H1 (cell line): Measurements from ENCODE around the gene NDNF. TPM values are rescaled to one million over a fixed set of nuclear protein-coding genes. Genes with fewer than 3 reads are reported as not detected.

Experiments used
- CTCF ChIA-PET: fragments of 300-600 bp; sonication (Branson Sonifier 250); formaldehyde crosslinking; loops from one replicate; lab custom pipeline; 2021; ENCODE audit not compliant: partially characterized antibody; lab: Charles Lee
- POLR2A ChIA-PET: fragments of 300-600 bp; sonication (Branson Sonifier 250); formaldehyde crosslinking; loops from one replicate; lab custom pipeline; 2021; ENCODE audit warnings: inconsistent platforms; ENCODE audit not compliant: partially characterized antibody; lab: Charles Lee
- DNase-seq, 2 experiments: peaks; one replicate each; pipeline versions ENCODE4 v3.0.0 to v3.0.0-alpha.2; 2010 to 2022; ENCODE audit warnings: low spot score in 2 of 2, low read depth in 1 of 2, mixed read lengths in 1 of 2
- FAIRE-seq: peaks from 2 replicates; lab custom pipeline; 2011; peaks lifted over from hg19 to GRCh38; lab: Jason Lieb, UNC
- H2AFZ ChIP-seq: 2 replicates; pipeline ENCODE4 v1.8.1; 2012; ENCODE audit warnings: low read length, inconsistent platforms
- H2AK5ac ChIP-seq: 2 replicates; pipeline ENCODE4 v1.6.1; 2013; ENCODE audit warnings: low read depth, low read length
- H2BK120ac ChIP-seq: replicated peaks from 2 replicates; pipeline ENCODE3; 2013; ENCODE audit warnings: low read depth, low read length, inconsistent platforms
- H2BK12ac ChIP-seq: 2 replicates; pipeline ENCODE4 v1.6.1; 2013; ENCODE audit warnings: low read depth, low read length
- H2BK15ac ChIP-seq: 2 replicates; pipeline ENCODE4 v1.6.1; 2013; ENCODE audit warnings: low read length
- H2BK20ac ChIP-seq: 2 replicates; pipeline ENCODE4 v1.6.1; 2013; ENCODE audit warnings: low read length
- H2BK5ac ChIP-seq: 2 replicates; pipeline ENCODE4 v1.6.1; 2013; ENCODE audit warnings: low read depth, low read length
- H3K14ac ChIP-seq: 2 replicates; pipeline ENCODE4 v1.6.1; 2013; ENCODE audit warnings: inconsistent platforms; ENCODE audit not compliant: insufficient read length
- H3K18ac ChIP-seq: 2 replicates; pipeline ENCODE4 v1.6.1; 2013; ENCODE audit warnings: low read length; ENCODE audit errors: extremely low read depth
- H3K23ac ChIP-seq: 2 replicates; pipeline ENCODE4 v1.6.1; 2013; ENCODE audit warnings: inconsistent platforms; ENCODE audit not compliant: insufficient read length
- H3K23me2 ChIP-seq: 2 replicates; pipeline ENCODE4 v1.6.1; 2013; ENCODE audit warnings: low read depth, low read length
- H3K27ac ChIP-seq: 2 replicates; pipeline ENCODE4 v1.6.1; 2011; ENCODE audit warnings: low read depth, low read length, inconsistent platforms
- H3K27me3 ChIP-seq, 4 experiments: replicated peaks in 1 of 4; 1 replicate in 1 of 4; 2 replicates in 3 of 4; pipeline versions ENCODE4 v1.6.1 to v1.8.1; 2011 to 2013; ENCODE audit warnings: low read length in 3 of 4, mild to moderate bottlenecking in 3 of 4, inconsistent platforms in 2 of 4, mixed read lengths in 2 of 4, moderate library complexity in 1 of 4; ENCODE audit not compliant: control insufficient read depth in 3 of 4, insufficient read depth in 3 of 4; ENCODE audit errors: extremely low read depth in 1 of 4
- H3K36me3 ChIP-seq, 4 experiments: 2 replicates each; pipeline versions ENCODE4 v1.6.1 to v1.8.1; 2011 to 2013; ENCODE audit warnings: mild to moderate bottlenecking in 4 of 4, low read length in 3 of 4, moderate library complexity in 2 of 4, control low read depth in 1 of 4, inconsistent platforms in 1 of 4; ENCODE audit not compliant: insufficient read depth in 4 of 4, control insufficient read depth in 2 of 4
- H3K4ac ChIP-seq: replicated peaks from 2 replicates; pipeline ENCODE3; 2013; ENCODE audit warnings: low read length, low read depth, mixed read lengths, inconsistent platforms; ENCODE audit not compliant: insufficient read length
- H3K4me1 ChIP-seq, 4 experiments: replicated peaks in 1 of 4; 1 replicate in 1 of 4; 2 replicates in 3 of 4; pipeline versions ENCODE4 v1.6.1 to v1.8.1; 2011 to 2013; ENCODE audit warnings: low read length in 3 of 4, inconsistent platforms in 2 of 4, mixed read lengths in 1 of 4; ENCODE audit not compliant: insufficient read depth in 4 of 4, control insufficient read depth in 3 of 4
- H3K4me2 ChIP-seq, 2 experiments: 2 replicates each; pipeline versions ENCODE4 v1.6.1 to v1.8.1; 2011 to 2013; ENCODE audit warnings: low read depth in 2 of 2, low read length in 2 of 2, control low read depth in 1 of 2, inconsistent platforms in 1 of 2, mild to moderate bottlenecking in 1 of 2; ENCODE audit not compliant: insufficient read depth in 1 of 2
- H3K4me3 ChIP-seq, 4 experiments: fragments of 200-600, 300-600 bp in 1 of 4; sonication (generic), shearing (Covaris generic), sonication (Bioruptor Twin) in 1 of 4; 2 replicates each; pipeline versions ENCODE4 v1.5.1 to v1.8.1; 2011 to 2016; ENCODE audit warnings: low read length in 4 of 4, low read depth in 3 of 4, control low read depth in 2 of 4, inconsistent platforms in 2 of 4, mild to moderate bottlenecking in 2 of 4, mixed read lengths in 1 of 4, moderate library complexity in 1 of 4; ENCODE audit not compliant: insufficient read depth in 2 of 4; ENCODE audit errors: extremely low read depth in 1 of 4
- H3K56ac ChIP-seq: replicated peaks from 2 replicates; pipeline ENCODE3; 2013; ENCODE audit warnings: low read depth, mild to moderate bottlenecking, mixed read lengths, low read length, inconsistent platforms; ENCODE audit not compliant: insufficient read length
- H3K79me1 ChIP-seq: 2 replicates; pipeline ENCODE4 v1.6.1; 2013; ENCODE audit warnings: low read depth, low read length, control low read depth
- H3K79me2 ChIP-seq, 2 experiments: 2 replicates each; pipeline versions ENCODE4 v1.6.1 to v1.8.1; 2012 to 2013; ENCODE audit warnings: low read length in 2 of 2, mild to moderate bottlenecking in 2 of 2, inconsistent platforms in 1 of 2; ENCODE audit not compliant: insufficient read depth in 2 of 2, control insufficient read depth in 1 of 2
- H3K9ac ChIP-seq, 4 experiments: replicated peaks in 1 of 4; 1 replicate in 1 of 4; 2 replicates in 3 of 4; pipeline versions ENCODE4 v1.6.1 to v1.8.1; 2011 to 2013; ENCODE audit warnings: low read depth in 3 of 4, low read length in 3 of 4, control low read depth in 2 of 4, mild to moderate bottlenecking in 2 of 4, moderate library complexity in 2 of 4, inconsistent platforms in 1 of 4; ENCODE audit errors: extremely low read depth in 1 of 4
- H3K9me3 ChIP-seq, 2 experiments: 2 replicates each; pipeline versions ENCODE4 v1.6.1 to v1.8.1; 2012 to 2013; ENCODE audit warnings: mild to moderate bottlenecking in 2 of 2, moderate library complexity in 2 of 2, control low read depth in 1 of 2, inconsistent platforms in 1 of 2, low read depth in 1 of 2, low read length in 1 of 2, mixed read lengths in 1 of 2; ENCODE audit not compliant: insufficient read depth in 2 of 2
- H4K20me1 ChIP-seq, 2 experiments: replicated peaks in 1 of 2; 2 replicates each; pipeline versions ENCODE3 to v1.8.1; 2011 to 2013; ENCODE audit warnings: inconsistent platforms in 2 of 2, low read length in 2 of 2, mild to moderate bottlenecking in 1 of 2; ENCODE audit not compliant: insufficient read depth in 2 of 2, control insufficient read depth in 1 of 2
- H4K5ac ChIP-seq: 2 replicates; pipeline ENCODE4 v1.6.1; 2013; ENCODE audit warnings: low read length, low read depth, mixed read lengths, inconsistent platforms; ENCODE audit not compliant: insufficient read length
- H4K8ac ChIP-seq: 2 replicates; pipeline ENCODE4 v1.8.0; 2013; ENCODE audit warnings: mild to moderate bottlenecking, moderate library complexity, low read length, inconsistent platforms; ENCODE audit not compliant: insufficient read depth; ENCODE audit errors: extremely low read depth
- H4K91ac ChIP-seq: replicated peaks from 2 replicates; pipeline ENCODE3; 2013; ENCODE audit warnings: low read length, mixed read lengths, inconsistent platforms; ENCODE audit not compliant: insufficient read length
- BACH1 ChIP-seq: IDR thresholded peaks from 2 replicates; pipeline ENCODE4 v1.6.1; 2012; ENCODE audit warnings: low read length, improper control_type of control experiment
- GTF2F1 ChIP-seq: IDR thresholded peaks from 2 replicates; pipeline ENCODE4 v1.6.1; 2012; ENCODE audit warnings: low read depth, low read length, improper control_type of control experiment, borderline replicate concordance
- WGBS, 2 experiments: shearing (Covaris generic) in 1 of 2; methylation state at CpG; one replicate each; pipeline versions ENCODE4 v1.1.6 to v1.1.7; 2013 to 2015; ENCODE audit warnings: low lambda C conversion rate in 2 of 2, mixed read lengths in 2 of 2, inconsistent platforms in 1 of 2, low coverage in 1 of 2, missing lambda C conversion rate in 1 of 2; ENCODE audit not compliant: insufficient replicate concordance in 2 of 2, insufficient coverage in 1 of 2, insufficient read length in 1 of 2; ENCODE audit errors: extremely low coverage in 1 of 2, missing lambda C conversion rate in 1 of 2; 5-methylcytosine and 5-hydroxymethylcytosine counted together
- polyA plus RNA-seq, 7 experiments: library from polyadenylated mRNA; depleted of rRNA in 3 of 7; stranded (reverse) in 5 of 7; unstranded in 2 of 7; fragments of >200 nt in 5 of 7; fragments of 200-250 nt in 2 of 7; gene quantifications; 1 replicate in 5 of 7; 2 replicates in 1 of 7; 4 replicates in 1 of 7; pipeline versions ENCODE4 v1.2.1 to v1.2.3, GENCODE V29; 2011 to 2013; ENCODE audit warnings: missing spikeins in 2 of 7, mixed read lengths in 2 of 7
- total RNA-seq: library from RNA; stranded (reverse); fragmentation: NEBNext Ultra II Directional; extraction: Animal tissue kit (Norgen Biotek cat#: 25700); gene quantifications from 2 replicates; pipeline ENCODE4 v1.2.1, GENCODE V29; 2021

NDNF gene
- total and polyA plus RNA-seq, 2 of the 8 experiments (the other 6 are each of a cell fraction or from before 2014, with no cell fraction given): 0.70 to 1.6 TPM

GRCh38 chr4:121053601-121054143 is 18.7 kb downstream of the NDNF start:
- Histone ChIP-seq H3K4me3 (no peak overlapping the region), H3K23me2 (no peaks in the 10 kb centered on the region), H4K5ac (no peak overlapping the region), H3K18ac (no peak overlapping the region), H3K9me3 (no peaks in the 10 kb centered on the region), H2BK15ac (no peak overlapping the region), H4K91ac (no peak overlapping the region), H3K79me1 (no peaks in the 10 kb centered on the region), H2BK5ac (no peak overlapping the region), H3K14ac (no peak overlapping the region), H2BK20ac (no peak overlapping the region), H2BK12ac (no peak overlapping the region), H3K79me2 (no peaks in the 10 kb centered on the region), H3K27me3 (no peaks in the 10 kb centered on the region; a peak in 1 of 7 replicates), H3K56ac (no peak overlapping the region), H2AK5ac (no peak overlapping the region), H2BK120ac (no peak overlapping the region), H3K9ac (no peak overlapping the region), H3K23ac (no peak overlapping the region), H3K4me1 (no peaks in the 10 kb centered on the region; a peak in 1 of 7 replicates), H4K8ac (no peak overlapping the region), H3K36me3 (no peaks in the 10 kb centered on the region), H3K27ac (no peak overlapping the region), H3K4me2 (no peak overlapping the region), H3K4ac (no peak overlapping the region), H2AFZ (no peak overlapping the region), H4K20me1 (no peaks in the 10 kb centered on the region)
- ChIA-PET POLR2A (no interaction called here), CTCF (interaction anchor here (1.4 to 2.0 kb wide), 2 partner anchors 13 to 17 kb away, joined by 3 to 5 read pairs; no protein-coding TSS in a partner anchor)
- TF ChIP-seq BACH1 (no peak), GTF2F1 (no peak)
- FAIRE-seq: no peak
- DNase-seq: no peak
- 93% methylated on average over 3 of the region's 3 CpGs; no CpG with 5 or more reads in 1 of the 2 experiments for WGBS, 2 experiments
